Ovary (tissue), 9 donors: ENCODE measurements around the gene CTTN. TPM values are rescaled to one million over a fixed set of nuclear protein-coding genes. Genes with fewer than 3 reads are reported as not detected.

Experiments used
- DNase-seq, 5 donors: peaks; one replicate each; pipeline ENCODE4 v3.0.0-alpha.2; 2019 to 2020
- H3K27ac ChIP-seq, 2 donors: fragments of 200-600 bp; one replicate each; pipeline versions ENCODE4 v1.5.1 to v1.8.0; 2019 to 2022
- H3K27me3 ChIP-seq: fragments of 200-600 bp; one replicate; pipeline ENCODE4 v1.8.0; 2022
- H3K36me3 ChIP-seq: fragments of 200-600 bp; sonication (generic); one replicate; pipeline ENCODE4 v1.5.1; 2019
- H3K4me1 ChIP-seq: one replicate; pipeline ENCODE4 v1.8.1; 2013; ENCODE audit warnings: mild to moderate bottlenecking, moderate library complexity; ENCODE audit not compliant: insufficient read depth
- H3K4me3 ChIP-seq: fragments of 200-600 bp; sonication (generic); one replicate; pipeline ENCODE4 v1.5.1; 2017
- H3K9me3 ChIP-seq, 2 donors: fragments of 200-600 bp in 1 of 2; sonication (generic) in 1 of 2; one replicate each; pipeline versions ENCODE4 v1.5.1 to v1.8.1; 2013 to 2019; ENCODE audit warnings: mild to moderate bottlenecking in 1 of 2, moderate library complexity in 1 of 2
- EP300 ChIP-seq: sonication (generic); formaldehyde crosslinking; IDR thresholded peaks from one replicate; pipeline ENCODE4 v1.6.1; 2017; ENCODE audit warnings: antibody characterized with exemption
- POLR2A ChIP-seq: fragments of 450-650 bp; IDR thresholded peaks from one replicate; pipeline ENCODE4 v1.6.1; 2017; ENCODE audit warnings: antibody characterized with exemption, mild to moderate bottlenecking, moderate library complexity
- WGBS, 3 donors: extraction: QIAGEN DNeasy Blood & Tissue Kit in 1 of 3; methylation state at CpG; one replicate each; pipeline versions ENCODE4 v1.1.5 to v1.1.7; 2013 to 2017; 5-methylcytosine and 5-hydroxymethylcytosine counted together
- intact Hi-C, 4 donors: fragments of 100-400 bp; cut with DNase I; formaldehyde crosslinking; loops; one replicate each; pipeline versions ENCODE4 v1.11.0 to v1.15.1; 2022 to 2023
- polyA plus RNA-seq, 2 donors: library from polyadenylated mRNA; stranded (reverse); fragments of 200-250 nt in 1 of 2; fragments of 350-450 nt in 1 of 2; fragmentation: Illumina TruSeq in 1 of 2; extraction: RNeasy Lipid Tissue Mini Kit (QIAGEN cat#74804) in 1 of 2; gene quantifications; one replicate each; pipeline ENCODE4 v1.2.3, GENCODE V29; 2013 to 2014
- total RNA-seq, 7 donors: library from RNA; depleted of rRNA in 2 of 7; stranded (reverse); fragments of >200 nt in 2 of 7; fragmentation: NEBNext Ultra II Directional in 3 of 7; extraction: Animal tissue kit (Norgen Biotek cat#: 25700) in 3 of 7; gene quantifications; one replicate each; pipeline versions ENCODE4 v1.1.0 to v1.2.4, GENCODE V29; 2016 to 2023
- TF ChIP-seq, protein P1 (sequence below), 3 donors: fragments of 450-650 bp in 2 of 3; fragments of 200-600 bp in 1 of 3; IDR thresholded peaks; one replicate each; pipeline versions ENCODE4 v1.5.1 to v1.8.0; 2016 to 2022; ENCODE audit warnings: antibody characterized with exemption in 3 of 3, mild to moderate bottlenecking in 1 of 3
- donor health status: DM: no; HTN: no; CAD: no; lungs with moderate emphysema.
- donor health status: DM: no; HTN: no; CAD: no.
- donor health status: Bipolar disorder and iron deficiency.
- donor health status: DM: yes; HTN: yes; CAD: no.
- donor health status: DM: no; HTN: no; CAD: no.
- donor health status: DM: yes; HTN: yes; CAD: no.

Gene CTTN
- total and polyA plus RNA-seq, 9 donors: 129 to 321 (median 205) TPM

DNA sequence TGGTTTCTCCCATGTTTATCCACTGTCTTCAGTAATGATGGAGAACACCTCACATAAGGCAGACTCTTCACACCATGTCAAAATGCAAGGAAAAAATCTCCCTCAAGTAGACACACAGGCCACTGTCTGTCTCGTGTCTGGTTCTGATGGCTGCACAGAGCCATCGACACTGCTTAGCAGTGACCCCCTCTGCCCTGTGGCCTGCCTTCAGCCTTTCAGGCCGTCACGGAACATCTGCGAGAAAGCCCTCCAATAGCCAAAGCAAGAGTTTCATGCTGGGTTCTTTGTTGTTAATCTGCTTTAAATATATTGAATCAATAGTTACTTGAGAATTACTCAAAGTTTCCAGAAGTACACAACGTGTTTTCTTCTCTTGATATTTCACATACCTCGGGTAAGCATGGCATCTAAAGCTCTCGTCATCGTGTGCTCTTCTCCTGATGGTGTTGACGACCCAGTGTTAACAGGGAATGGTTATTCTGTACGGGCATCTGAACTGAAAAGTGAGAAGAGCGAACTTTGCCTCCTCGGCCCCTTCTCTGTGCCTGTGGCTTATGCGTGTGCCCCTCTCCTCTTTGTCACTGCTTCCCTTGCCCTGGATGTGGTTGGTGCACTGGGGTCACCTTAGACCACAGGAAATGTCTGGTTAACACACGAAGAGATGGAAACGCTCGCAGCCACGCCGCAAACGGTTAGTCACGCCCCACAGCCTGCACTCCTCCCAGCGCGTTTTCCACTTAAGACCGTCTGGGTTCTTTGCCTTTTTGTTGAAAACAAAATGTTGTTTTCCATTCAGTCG, 33.4 kb upstream of the CTTN start:
- no peaks in the 10 kb centered on the region for H3K36me3 ChIP-seq
- H3K9me3 ChIP-seq: no peaks in the 10 kb centered on the region
- TF ChIP-seq, protein P1, sequence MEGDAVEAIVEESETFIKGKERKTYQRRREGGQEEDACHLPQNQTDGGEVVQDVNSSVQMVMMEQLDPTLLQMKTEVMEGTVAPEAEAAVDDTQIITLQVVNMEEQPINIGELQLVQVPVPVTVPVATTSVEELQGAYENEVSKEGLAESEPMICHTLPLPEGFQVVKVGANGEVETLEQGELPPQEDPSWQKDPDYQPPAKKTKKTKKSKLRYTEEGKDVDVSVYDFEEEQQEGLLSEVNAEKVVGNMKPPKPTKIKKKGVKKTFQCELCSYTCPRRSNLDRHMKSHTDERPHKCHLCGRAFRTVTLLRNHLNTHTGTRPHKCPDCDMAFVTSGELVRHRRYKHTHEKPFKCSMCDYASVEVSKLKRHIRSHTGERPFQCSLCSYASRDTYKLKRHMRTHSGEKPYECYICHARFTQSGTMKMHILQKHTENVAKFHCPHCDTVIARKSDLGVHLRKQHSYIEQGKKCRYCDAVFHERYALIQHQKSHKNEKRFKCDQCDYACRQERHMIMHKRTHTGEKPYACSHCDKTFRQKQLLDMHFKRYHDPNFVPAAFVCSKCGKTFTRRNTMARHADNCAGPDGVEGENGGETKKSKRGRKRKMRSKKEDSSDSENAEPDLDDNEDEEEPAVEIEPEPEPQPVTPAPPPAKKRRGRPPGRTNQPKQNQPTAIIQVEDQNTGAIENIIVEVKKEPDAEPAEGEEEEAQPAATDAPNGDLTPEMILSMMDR (IDR thresholded peaks at IDR 0.05): no peak
- TF ChIP-seq EP300: no peak
- no peak for TF ChIP-seq POLR2A
- H3K4me1 ChIP-seq: peaks cover 11% of the 10 kb centered on the region
- H3K27ac ChIP-seq: peak overlapping the region in 1 of 2 donors; percentile 19
- DNase-seq: peak in 1 of 5 donors; percentile 53
- intact Hi-C loops: no loop called here
- WGBS, 3 donors: 27 to 62% (median 28%) methylated on average over 25 of the region's 25 CpGs
- no peaks in the 10 kb centered on the region for H3K27me3 ChIP-seq
- no peak overlapping the region for H3K4me3 ChIP-seq

DNA sequence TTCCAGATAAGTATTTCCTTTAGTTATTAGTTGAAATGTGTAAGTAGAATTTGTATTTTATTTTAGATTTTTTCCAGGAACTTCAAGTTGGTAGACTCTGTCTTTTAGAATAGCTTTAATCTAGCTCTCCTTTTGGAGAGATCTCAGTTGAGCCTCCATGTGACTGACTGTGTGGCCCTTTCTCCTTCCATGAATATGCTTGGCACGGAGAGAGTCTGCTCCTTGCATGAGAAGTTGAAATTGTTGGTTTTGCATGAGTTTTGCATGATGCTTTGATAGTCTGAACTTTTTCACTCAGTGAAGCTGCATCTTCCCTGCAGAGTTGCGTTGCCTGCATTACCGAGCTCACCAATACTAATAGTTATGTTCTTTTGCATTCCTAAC, 32.8 kb upstream of the CTTN start:
- no peak for DNase-seq
- Histone ChIP-seq H3K36me3 (no peaks in the 10 kb centered on the region), H3K4me3 (no peak overlapping the region), H3K27me3 (no peaks in the 10 kb centered on the region), H3K27ac (peak overlapping the region in 1 of 2 donors; percentile 19), H3K9me3 (no peaks in the 10 kb centered on the region), H3K4me1 (peaks cover 11% of the 10 kb centered on the region)
- WGBS, 3 donors: 28 to 70% (median 45%) methylated on average over 3 of the region's 3 CpGs
- TF ChIP-seq, protein P1 (IDR thresholded peaks at IDR 0.05): no peak
- TF ChIP-seq EP300 (no peak), POLR2A (no peak)
- intact Hi-C loops: no loop called here

DNA sequence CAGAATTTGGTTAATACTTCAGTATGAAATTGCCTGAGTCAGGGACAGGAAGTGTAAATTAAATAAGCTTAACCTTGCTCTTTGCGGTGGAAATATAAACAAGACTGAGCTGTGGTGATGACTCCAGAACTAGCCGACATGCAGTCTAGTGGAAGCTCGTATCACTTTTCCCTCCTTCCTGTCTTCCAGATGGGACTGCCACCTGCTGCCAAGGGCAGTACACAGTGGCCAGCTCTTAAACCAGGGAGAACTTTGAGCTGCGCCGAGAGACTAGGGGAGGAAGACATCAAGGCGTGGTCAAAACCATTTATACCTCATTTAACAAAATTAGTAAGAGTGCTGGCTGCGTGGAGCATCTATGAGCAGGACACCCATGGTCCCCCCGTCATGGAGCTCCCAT, 31.3 kb upstream of the CTTN start:
- no peak for DNase-seq

DNA sequence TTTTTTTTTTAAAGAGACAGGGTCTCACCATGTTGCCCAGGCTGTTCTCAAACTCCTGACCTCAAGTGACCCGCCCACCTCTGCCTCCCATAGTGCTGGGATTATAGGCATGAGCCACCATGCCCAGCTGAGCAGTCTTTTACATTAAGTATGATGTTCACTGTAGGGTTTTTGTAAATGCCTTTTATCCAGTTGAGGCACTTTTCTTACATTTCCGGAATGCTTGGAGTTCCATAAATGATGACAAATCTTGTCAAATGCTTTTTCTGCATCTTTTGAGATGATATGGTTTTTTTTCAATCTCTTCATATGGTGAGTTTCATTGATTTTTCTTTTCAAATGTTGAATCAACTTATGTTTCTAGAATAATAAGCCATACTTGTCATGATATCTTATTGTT, 29.4 kb upstream of the CTTN start:
- WGBS, 3 donors: 91 to 97% (median 92%) methylated on average over 2 of the region's 2 CpGs
- no peaks in the 10 kb centered on the region for H3K9me3 ChIP-seq
- no peak for DNase-seq
- no peaks in the 10 kb centered on the region for H3K36me3 ChIP-seq
- H3K27me3 ChIP-seq: no peaks in the 10 kb centered on the region
- TF ChIP-seq POLR2A (no peak), EP300 (no peak)
- TF ChIP-seq, protein P1 (IDR thresholded peaks at IDR 0.05): no peak
- H3K4me1 ChIP-seq: peaks cover 6% of the 10 kb centered on the region
- no peak overlapping the region for H3K27ac ChIP-seq
- no peak overlapping the region for H3K4me3 ChIP-seq
- intact Hi-C loops: no loop called here

More for the DNA sequence above, 31.3 kb upstream of the CTTN start:
- H3K4me3 ChIP-seq: no peak overlapping the region
- WGBS, 3 donors: 41 to 65% (median 62%) methylated on average over 8 of the region's 8 CpGs
- H3K27me3 ChIP-seq: no peaks in the 10 kb centered on the region
- no peaks in the 10 kb centered on the region for H3K9me3 ChIP-seq
- intact Hi-C loops: no loop called here
- no peaks in the 10 kb centered on the region for H3K36me3 ChIP-seq
- H3K4me1 ChIP-seq: peaks cover 11% of the 10 kb centered on the region
- no peak for TF ChIP-seq POLR2A
- no peak for TF ChIP-seq EP300
- TF ChIP-seq, protein P1 (IDR thresholded peaks at IDR 0.05): no peak
- H3K27ac ChIP-seq: no peak overlapping the region
